HEK293 (cell line): ENCODE results near the gene KCNMB4.

ENCODE experiments used
- CTCF ChIA-PET: fragments of 350-600 bp; formaldehyde crosslinking; extraction: SDS; loops from one replicate; lab custom pipeline; 2021; ENCODE audit warnings: antibody characterized with exemption; lab: Yijun Ruan, JAX
- POLR2A ChIA-PET: fragments of 300-600 bp; formaldehyde crosslinking; extraction: SDS; loops from one replicate; lab custom pipeline; 2020; ENCODE audit warnings: antibody characterized with exemption, inconsistent platforms; lab: Yijun Ruan, JAX
- H3K27ac ChIP-seq: fragments of 200-500 bp; sonication (Bioruptor generic); 2 replicates; pipeline ENCODE4 v1.5.1; 2014; ENCODE audit warnings: low read depth, low read length, control low read depth, inconsistent platforms; ENCODE audit errors: extremely low read depth
- H3K36me3 ChIP-seq, 2 experiments: fragments of 200-500 bp in 1 of 2; sonication (Bioruptor generic) in 1 of 2; 1 replicate in 1 of 2; 2 replicates in 1 of 2; pipeline ENCODE4 v1.5.1; 2014 to 2017; ENCODE audit warnings: inconsistent platforms in 2 of 2, low read length in 2 of 2; ENCODE audit not compliant: control insufficient read depth in 2 of 2, insufficient read depth in 1 of 2
- H3K4me1 ChIP-seq: fragments of 200-500 bp; sonication (Bioruptor generic); 2 replicates; pipeline ENCODE4 v1.5.1; 2014; ENCODE audit warnings: mild to moderate bottlenecking, low read length, inconsistent platforms; ENCODE audit not compliant: control insufficient read depth, insufficient read depth
- H3K4me3 ChIP-seq: 2 replicates; pipeline ENCODE4 v1.5.1; 2011; ENCODE audit warnings: low read depth, mild to moderate bottlenecking, control low read depth, low read length, moderate library complexity
- H3K9me3 ChIP-seq: fragments of 200-500 bp; sonication (Bioruptor generic); 2 replicates; pipeline ENCODE4 v1.5.1; 2014; ENCODE audit warnings: low read depth, low read length, inconsistent platforms; ENCODE audit not compliant: control insufficient read depth, insufficient read depth
- KLF9 ChIP-seq: fragments of 450-650 bp; formaldehyde crosslinking; IDR thresholded peaks from 2 replicates; pipeline ENCODE4 v1.5.1; 2016; ENCODE audit warnings: missing biosample characterization, missing genetic modification characterization, low read depth
- MEIS1 ChIP-seq: sonication (generic); formaldehyde crosslinking; IDR thresholded peaks from 2 replicates; pipeline ENCODE4 v1.8.1; 2022; ENCODE audit warnings: missing genetic modification reagents, mild to moderate bottlenecking, borderline replicate concordance
- OVOL3 ChIP-seq: fragments of 450-650 bp; formaldehyde crosslinking; IDR thresholded peaks from 2 replicates; pipeline ENCODE4 v1.5.1; 2016; ENCODE audit warnings: missing biosample characterization, missing genetic modification characterization
- ZBTB17 ChIP-seq: fragments of 450-650 bp; formaldehyde crosslinking; IDR thresholded peaks from 2 replicates; pipeline ENCODE4 v1.5.1; 2016; ENCODE audit warnings: missing biosample characterization, missing genetic modification characterization
- ZFP69B ChIP-seq: fragments of 450-650 bp; formaldehyde crosslinking; IDR thresholded peaks from 2 replicates; pipeline ENCODE4 v1.5.1; 2016; ENCODE audit warnings: missing biosample characterization, missing genetic modification characterization
- ZNF146 ChIP-seq: fragments of 450-650 bp; formaldehyde crosslinking; IDR thresholded peaks from 2 replicates; pipeline ENCODE4 v1.5.1; 2016; ENCODE audit warnings: missing biosample characterization, missing genetic modification characterization
- ZNF23 ChIP-seq: fragments of 450-650 bp; formaldehyde crosslinking; IDR thresholded peaks from 2 replicates; pipeline ENCODE4 v1.5.1; 2016; ENCODE audit warnings: missing biosample characterization, missing genetic modification characterization, borderline replicate concordance
- ZNF423 ChIP-seq: fragments of 450-650 bp; formaldehyde crosslinking; IDR thresholded peaks from 2 replicates; pipeline ENCODE4 v1.5.1; 2016; ENCODE audit warnings: missing biosample characterization, missing genetic modification characterization
- ZNF571 ChIP-seq: fragments of 450-650 bp; formaldehyde crosslinking; IDR thresholded peaks from 2 replicates; pipeline ENCODE4 v1.5.0; 2017; ENCODE audit warnings: missing biosample characterization, missing genetic modification characterization
- TF ChIP-seq, protein P1 (sequence below): fragments of 450-650 bp; formaldehyde crosslinking; IDR thresholded peaks from 2 replicates; pipeline ENCODE4 v1.5.1; 2017; ENCODE audit warnings: missing biosample characterization, missing genetic modification characterization
- TF ChIP-seq, protein P2 (sequence below): fragments of 450-650 bp; IDR thresholded peaks from 2 replicates; pipeline ENCODE4 v1.5.1; 2018; ENCODE audit warnings: missing biosample characterization, missing genetic modification characterization
- TF ChIP-seq, protein P3 (sequence below): fragments of 450-650 bp; formaldehyde crosslinking; IDR thresholded peaks from 2 replicates; pipeline ENCODE4 v1.5.1; 2017; ENCODE audit warnings: missing biosample characterization, missing genetic modification characterization
- TF ChIP-seq, protein P4 (sequence below): fragments of 450-650 bp; formaldehyde crosslinking; optimal IDR thresholded peaks from 2 replicates; pipeline ENCODE3; 2016; ENCODE audit warnings: missing biosample characterization, mild to moderate bottlenecking, missing genetic modification characterization
- TF ChIP-seq, protein P5 (sequence below): fragments of 450-650 bp; formaldehyde crosslinking; IDR thresholded peaks from 2 replicates; pipeline ENCODE4 v1.5.1; 2016; ENCODE audit warnings: missing biosample characterization, missing genetic modification characterization
- TF ChIP-seq, protein P6 (sequence below): fragments of 450-650 bp; formaldehyde crosslinking; IDR thresholded peaks from 2 replicates; pipeline ENCODE4 v1.5.1; 2016; ENCODE audit warnings: missing biosample characterization, missing genetic modification characterization
- TF ChIP-seq, protein P7 (sequence below): fragments of 450-650 bp; formaldehyde crosslinking; IDR thresholded peaks from 2 replicates; pipeline ENCODE4 v1.5.1; 2016; ENCODE audit warnings: missing biosample characterization, missing genetic modification characterization
- TF ChIP-seq, protein P8 (sequence below): fragments of 450-650 bp; formaldehyde crosslinking; IDR thresholded peaks from 2 replicates; pipeline ENCODE4 v1.5.1; 2016; ENCODE audit warnings: missing biosample characterization, missing genetic modification characterization
- TF ChIP-seq, protein P9 (sequence below): fragments of 450-650 bp; formaldehyde crosslinking; IDR thresholded peaks from 2 replicates; pipeline ENCODE4 v1.5.0; 2017; ENCODE audit warnings: missing biosample characterization, missing genetic modification characterization, borderline replicate concordance

The KCNMB4 gene

DNA sequence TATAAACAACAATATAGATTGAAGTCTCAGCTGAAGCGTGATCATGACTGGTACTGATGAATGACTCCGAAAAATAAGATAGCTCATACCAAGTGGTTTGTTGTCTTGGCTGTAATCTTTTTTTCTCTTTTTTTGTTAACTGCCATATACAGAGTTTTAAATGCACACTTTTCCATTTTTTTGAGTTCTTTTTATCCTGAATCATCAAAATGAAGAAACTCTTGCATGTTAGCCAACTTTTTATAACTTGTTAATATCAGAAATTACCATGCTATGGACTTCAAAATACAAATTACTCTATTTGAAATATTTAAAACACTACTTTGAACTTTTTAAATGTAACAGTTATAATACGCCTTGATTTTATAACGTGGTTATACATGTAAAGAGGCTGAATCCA lies 10.1 kb upstream of the KCNMB4 start:
- Histone ChIP-seq H3K4me3 (no peak overlapping the region), H3K9me3 (no peaks in the 10 kb centered on the region)
- POLR2A ChIA-PET, result no interaction called here
- TF ChIP-seq ZBTB17 (tag by site-specific recombination) (no peak), ZNF23 (tag by site-specific recombination) (no peak), ZFP69B (tag by site-specific recombination) (no peak), ZNF146 (tag by site-specific recombination) (no peak), ZNF423 (tag by site-specific recombination) (no peak)
- TF ChIP-seq, protein P1, sequence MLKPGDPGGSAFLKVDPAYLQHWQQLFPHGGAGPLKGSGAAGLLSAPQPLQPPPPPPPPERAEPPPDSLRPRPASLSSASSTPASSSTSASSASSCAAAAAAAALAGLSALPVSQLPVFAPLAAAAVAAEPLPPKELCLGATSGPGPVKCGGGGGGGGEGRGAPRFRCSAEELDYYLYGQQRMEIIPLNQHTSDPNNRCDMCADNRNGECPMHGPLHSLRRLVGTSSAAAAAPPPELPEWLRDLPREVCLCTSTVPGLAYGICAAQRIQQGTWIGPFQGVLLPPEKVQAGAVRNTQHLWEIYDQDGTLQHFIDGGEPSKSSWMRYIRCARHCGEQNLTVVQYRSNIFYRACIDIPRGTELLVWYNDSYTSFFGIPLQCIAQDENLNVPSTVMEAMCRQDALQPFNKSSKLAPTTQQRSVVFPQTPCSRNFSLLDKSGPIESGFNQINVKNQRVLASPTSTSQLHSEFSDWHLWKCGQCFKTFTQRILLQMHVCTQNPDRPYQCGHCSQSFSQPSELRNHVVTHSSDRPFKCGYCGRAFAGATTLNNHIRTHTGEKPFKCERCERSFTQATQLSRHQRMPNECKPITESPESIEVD (tag by site-specific recombination), result no peak
- TF ChIP-seq, protein P2, sequence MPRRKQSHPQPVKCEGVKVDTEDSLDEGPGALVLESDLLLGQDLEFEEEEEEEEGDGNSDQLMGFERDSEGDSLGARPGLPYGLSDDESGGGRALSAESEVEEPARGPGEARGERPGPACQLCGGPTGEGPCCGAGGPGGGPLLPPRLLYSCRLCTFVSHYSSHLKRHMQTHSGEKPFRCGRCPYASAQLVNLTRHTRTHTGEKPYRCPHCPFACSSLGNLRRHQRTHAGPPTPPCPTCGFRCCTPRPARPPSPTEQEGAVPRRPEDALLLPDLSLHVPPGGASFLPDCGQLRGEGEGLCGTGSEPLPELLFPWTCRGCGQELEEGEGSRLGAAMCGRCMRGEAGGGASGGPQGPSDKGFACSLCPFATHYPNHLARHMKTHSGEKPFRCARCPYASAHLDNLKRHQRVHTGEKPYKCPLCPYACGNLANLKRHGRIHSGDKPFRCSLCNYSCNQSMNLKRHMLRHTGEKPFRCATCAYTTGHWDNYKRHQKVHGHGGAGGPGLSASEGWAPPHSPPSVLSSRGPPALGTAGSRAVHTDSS (tag by site-specific recombination), result no peak
- TF ChIP-seq, protein P3, sequence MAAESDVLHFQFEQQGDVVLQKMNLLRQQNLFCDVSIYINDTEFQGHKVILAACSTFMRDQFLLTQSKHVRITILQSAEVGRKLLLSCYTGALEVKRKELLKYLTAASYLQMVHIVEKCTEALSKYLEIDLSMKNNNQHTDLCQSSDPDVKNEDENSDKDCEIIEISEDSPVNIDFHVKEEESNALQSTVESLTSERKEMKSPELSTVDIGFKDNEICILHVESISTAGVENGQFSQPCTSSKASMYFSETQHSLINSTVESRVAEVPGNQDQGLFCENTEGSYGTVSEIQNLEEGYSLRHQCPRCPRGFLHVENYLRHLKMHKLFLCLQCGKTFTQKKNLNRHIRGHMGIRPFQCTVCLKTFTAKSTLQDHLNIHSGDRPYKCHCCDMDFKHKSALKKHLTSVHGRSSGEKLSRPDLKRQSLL (tag by site-specific recombination), result no peak
- TF ChIP-seq, protein P4, sequence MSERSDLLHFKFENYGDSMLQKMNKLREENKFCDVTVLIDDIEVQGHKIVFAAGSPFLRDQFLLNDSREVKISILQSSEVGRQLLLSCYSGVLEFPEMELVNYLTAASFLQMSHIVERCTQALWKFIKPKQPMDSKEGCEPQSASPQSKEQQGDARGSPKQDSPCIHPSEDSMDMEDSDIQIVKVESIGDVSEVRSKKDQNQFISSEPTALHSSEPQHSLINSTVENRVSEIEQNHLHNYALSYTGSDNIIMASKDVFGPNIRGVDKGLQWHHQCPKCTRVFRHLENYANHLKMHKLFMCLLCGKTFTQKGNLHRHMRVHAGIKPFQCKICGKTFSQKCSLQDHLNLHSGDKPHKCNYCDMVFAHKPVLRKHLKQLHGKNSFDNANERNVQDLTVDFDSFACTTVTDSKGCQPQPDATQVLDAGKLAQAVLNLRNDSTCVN (tag by site-specific recombination), result no peak
- TF ChIP-seq, protein P5, sequence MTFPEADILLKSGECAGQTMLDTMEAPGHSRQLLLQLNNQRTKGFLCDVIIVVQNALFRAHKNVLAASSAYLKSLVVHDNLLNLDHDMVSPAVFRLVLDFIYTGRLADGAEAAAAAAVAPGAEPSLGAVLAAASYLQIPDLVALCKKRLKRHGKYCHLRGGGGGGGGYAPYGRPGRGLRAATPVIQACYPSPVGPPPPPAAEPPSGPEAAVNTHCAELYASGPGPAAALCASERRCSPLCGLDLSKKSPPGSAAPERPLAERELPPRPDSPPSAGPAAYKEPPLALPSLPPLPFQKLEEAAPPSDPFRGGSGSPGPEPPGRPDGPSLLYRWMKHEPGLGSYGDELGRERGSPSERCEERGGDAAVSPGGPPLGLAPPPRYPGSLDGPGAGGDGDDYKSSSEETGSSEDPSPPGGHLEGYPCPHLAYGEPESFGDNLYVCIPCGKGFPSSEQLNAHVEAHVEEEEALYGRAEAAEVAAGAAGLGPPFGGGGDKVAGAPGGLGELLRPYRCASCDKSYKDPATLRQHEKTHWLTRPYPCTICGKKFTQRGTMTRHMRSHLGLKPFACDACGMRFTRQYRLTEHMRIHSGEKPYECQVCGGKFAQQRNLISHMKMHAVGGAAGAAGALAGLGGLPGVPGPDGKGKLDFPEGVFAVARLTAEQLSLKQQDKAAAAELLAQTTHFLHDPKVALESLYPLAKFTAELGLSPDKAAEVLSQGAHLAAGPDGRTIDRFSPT (tag by site-specific recombination), result no peak
- TF ChIP-seq, protein P6, sequence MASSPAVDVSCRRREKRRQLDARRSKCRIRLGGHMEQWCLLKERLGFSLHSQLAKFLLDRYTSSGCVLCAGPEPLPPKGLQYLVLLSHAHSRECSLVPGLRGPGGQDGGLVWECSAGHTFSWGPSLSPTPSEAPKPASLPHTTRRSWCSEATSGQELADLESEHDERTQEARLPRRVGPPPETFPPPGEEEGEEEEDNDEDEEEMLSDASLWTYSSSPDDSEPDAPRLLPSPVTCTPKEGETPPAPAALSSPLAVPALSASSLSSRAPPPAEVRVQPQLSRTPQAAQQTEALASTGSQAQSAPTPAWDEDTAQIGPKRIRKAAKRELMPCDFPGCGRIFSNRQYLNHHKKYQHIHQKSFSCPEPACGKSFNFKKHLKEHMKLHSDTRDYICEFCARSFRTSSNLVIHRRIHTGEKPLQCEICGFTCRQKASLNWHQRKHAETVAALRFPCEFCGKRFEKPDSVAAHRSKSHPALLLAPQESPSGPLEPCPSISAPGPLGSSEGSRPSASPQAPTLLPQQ (tag by site-specific recombination), result no peak
- TF ChIP-seq, all 188 proteins: peak for 0
- Histone ChIP-seq H3K27ac (no peak overlapping the region), H3K4me1 (no peaks in the 10 kb centered on the region), H3K36me3 (peaks cover 17% of the 10 kb centered on the region in 2 experiments; a peak in 2 of 3 replicates)
- CTCF ChIA-PET, result no interaction called here

DNA sequence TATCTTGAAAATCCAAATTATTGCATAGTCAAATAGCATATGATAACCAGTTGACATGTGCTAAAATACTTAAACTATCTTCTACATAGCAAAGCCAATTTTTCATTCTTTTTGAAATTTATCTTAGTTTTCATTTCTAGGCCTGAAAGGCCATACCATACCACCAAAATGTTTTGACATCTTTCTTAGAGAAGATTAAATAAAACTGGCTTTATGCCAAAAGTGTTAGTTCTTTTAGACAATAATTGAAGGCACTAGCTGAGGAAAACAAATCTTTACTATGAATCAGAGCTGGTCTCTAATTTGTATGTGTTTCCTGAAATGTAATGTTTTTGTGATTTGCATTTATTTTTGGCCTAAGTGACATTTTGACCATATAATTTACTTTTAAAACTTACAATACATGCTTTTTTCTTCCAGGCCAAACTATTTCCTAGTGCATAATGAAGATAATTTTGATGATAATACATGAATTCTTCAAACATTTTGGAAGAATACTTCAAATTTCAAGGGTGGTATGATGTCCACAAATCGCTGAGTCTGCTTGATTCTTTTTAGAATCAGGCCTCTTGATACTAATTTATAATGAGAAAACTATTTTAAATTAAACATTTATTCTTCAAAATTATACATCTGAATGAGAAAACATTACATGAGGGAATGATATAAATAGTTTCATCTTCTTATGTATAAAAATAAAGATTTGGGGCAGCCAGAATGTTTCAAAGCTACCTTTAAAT lies 6.5 kb upstream of the KCNMB4 start:
- Histone ChIP-seq H3K4me1 (no peaks in the 10 kb centered on the region), H3K36me3 (peaks cover 4 to 9% of the 10 kb centered on the region in 2 experiments; a peak in 2 of 3 replicates), H3K4me3 (no peak overlapping the region), H3K27ac (no peak overlapping the region), H3K9me3 (no peaks in the 10 kb centered on the region)
- CTCF ChIA-PET, result interaction anchor here (0.6 to 0.7 kb wide), 2 partner anchors 455 to 480 kb away, joined by 3 to 4 read pairs; no protein-coding TSS in a partner anchor
- POLR2A ChIA-PET, result no interaction called here
- TF ChIP-seq OVOL3 (tag by site-specific recombination), result no peak
- no peak for TF ChIP-seq ZNF571 (tag by site-specific recombination)
- TF ChIP-seq MEIS1 (CRISPR knock-in tag), result no peak
- TF ChIP-seq, protein P7, sequence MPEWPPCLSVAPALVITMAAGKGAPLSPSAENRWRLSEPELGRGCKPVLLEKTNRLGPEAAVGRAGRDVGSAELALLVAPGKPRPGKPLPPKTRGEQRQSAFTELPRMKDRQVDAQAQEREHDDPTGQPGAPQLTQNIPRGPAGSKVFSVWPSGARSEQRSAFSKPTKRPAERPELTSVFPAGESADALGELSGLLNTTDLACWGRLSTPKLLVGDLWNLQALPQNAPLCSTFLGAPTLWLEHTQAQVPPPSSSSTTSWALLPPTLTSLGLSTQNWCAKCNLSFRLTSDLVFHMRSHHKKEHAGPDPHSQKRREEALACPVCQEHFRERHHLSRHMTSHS (tag by site-specific recombination), result no peak
- TF ChIP-seq, protein P8, sequence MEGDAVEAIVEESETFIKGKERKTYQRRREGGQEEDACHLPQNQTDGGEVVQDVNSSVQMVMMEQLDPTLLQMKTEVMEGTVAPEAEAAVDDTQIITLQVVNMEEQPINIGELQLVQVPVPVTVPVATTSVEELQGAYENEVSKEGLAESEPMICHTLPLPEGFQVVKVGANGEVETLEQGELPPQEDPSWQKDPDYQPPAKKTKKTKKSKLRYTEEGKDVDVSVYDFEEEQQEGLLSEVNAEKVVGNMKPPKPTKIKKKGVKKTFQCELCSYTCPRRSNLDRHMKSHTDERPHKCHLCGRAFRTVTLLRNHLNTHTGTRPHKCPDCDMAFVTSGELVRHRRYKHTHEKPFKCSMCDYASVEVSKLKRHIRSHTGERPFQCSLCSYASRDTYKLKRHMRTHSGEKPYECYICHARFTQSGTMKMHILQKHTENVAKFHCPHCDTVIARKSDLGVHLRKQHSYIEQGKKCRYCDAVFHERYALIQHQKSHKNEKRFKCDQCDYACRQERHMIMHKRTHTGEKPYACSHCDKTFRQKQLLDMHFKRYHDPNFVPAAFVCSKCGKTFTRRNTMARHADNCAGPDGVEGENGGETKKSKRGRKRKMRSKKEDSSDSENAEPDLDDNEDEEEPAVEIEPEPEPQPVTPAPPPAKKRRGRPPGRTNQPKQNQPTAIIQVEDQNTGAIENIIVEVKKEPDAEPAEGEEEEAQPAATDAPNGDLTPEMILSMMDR, result no peak
- TF ChIP-seq KLF9 (tag by site-specific recombination), result no peak
- TF ChIP-seq, protein P9, sequence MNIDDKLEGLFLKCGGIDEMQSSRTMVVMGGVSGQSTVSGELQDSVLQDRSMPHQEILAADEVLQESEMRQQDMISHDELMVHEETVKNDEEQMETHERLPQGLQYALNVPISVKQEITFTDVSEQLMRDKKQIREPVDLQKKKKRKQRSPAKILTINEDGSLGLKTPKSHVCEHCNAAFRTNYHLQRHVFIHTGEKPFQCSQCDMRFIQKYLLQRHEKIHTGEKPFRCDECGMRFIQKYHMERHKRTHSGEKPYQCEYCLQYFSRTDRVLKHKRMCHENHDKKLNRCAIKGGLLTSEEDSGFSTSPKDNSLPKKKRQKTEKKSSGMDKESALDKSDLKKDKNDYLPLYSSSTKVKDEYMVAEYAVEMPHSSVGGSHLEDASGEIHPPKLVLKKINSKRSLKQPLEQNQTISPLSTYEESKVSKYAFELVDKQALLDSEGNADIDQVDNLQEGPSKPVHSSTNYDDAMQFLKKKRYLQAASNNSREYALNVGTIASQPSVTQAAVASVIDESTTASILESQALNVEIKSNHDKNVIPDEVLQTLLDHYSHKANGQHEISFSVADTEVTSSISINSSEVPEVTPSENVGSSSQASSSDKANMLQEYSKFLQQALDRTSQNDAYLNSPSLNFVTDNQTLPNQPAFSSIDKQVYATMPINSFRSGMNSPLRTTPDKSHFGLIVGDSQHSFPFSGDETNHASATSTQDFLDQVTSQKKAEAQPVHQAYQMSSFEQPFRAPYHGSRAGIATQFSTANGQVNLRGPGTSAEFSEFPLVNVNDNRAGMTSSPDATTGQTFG (tag by site-specific recombination), result no peak
